HG02759 (cell line): ENCODE measurements around the gene ERLEC1.
"Not testable (repeated sequence)": the region's sequence is repeated elsewhere in the genome, so short reads cannot be mapped to it uniquely, and the experiment has no call there.

Experiments used
- ATAC-seq: cut with Tn5 transposase; IDR thresholded peaks from one replicate; pipeline ENCODE4 v1.9.1; 2021; ENCODE audit warnings: mild to moderate bottlenecking, moderate library complexity; ENCODE audit not compliant: unreplicated experiment

ERLEC1 gene

GRCh38 chr2:53786705-53787613 lies at the start of gene ERLEC1, which contains the start of gene ASB3:
Gene ERLEC1 (plus strand): TSS chr2:53787044. CDS start chr2:53787211, 167 bp downstream.
Gene ASB3 (minus strand): TSS chr2:53786953. CDS start chr2:53765572, 21,381 bp downstream.
- ATAC-seq = peak; percentile 97

GRCh38 chr2:53737091-53737490 lies 49.8 kb upstream of the ERLEC1 start:
- ATAC-seq = no peak

- ATAC-seq = no peak
Measured at GRCh38 chr2:53739032-53739431, 47.8 kb upstream of the ERLEC1 start.

GRCh38 chr2:53740170-53740569 lies 46.7 kb upstream of the ERLEC1 start:
- no peak for ATAC-seq

- ATAC-seq = no peak
Measured at GRCh38 chr2:53744395-53745065, 42.3 kb upstream of the ERLEC1 start.

GRCh38 chr2:53750041-53750768 lies 36.6 kb upstream of the ERLEC1 start:
- no peak for ATAC-seq

GRCh38 chr2:53751728-53752127 lies 35.1 kb upstream of the ERLEC1 start:
- ATAC-seq = peak; percentile 88

- ATAC-seq = no peak
Measured at GRCh38 chr2:53752385-53752784, 34.5 kb upstream of the ERLEC1 start.

GRCh38 chr2:53753041-53753440 lies 33.8 kb upstream of the ERLEC1 start:
- no peak for ATAC-seq

GRCh38 chr2:53755121-53755520 lies 31.7 kb upstream of the ERLEC1 start:
- no peak for ATAC-seq

- ATAC-seq = no peak
Measured at GRCh38 chr2:53756644-53757043, 30.2 kb upstream of the ERLEC1 start.

- not testable (repeated sequence) for ATAC-seq
Measured at GRCh38 chr2:53757206-53757605, 29.6 kb upstream of the ERLEC1 start.

GRCh38 chr2:53765767-53766166 lies 21.1 kb upstream of the ERLEC1 start:
- no peak for ATAC-seq

GRCh38 chr2:53767405-53768241 lies 19.2 kb upstream of the ERLEC1 start, which contains the start of gene CHAC2:
Gene CHAC2 (plus strand): TSS chr2:53767804. CDS start chr2:53767887, 83 bp downstream.
- ATAC-seq = peak; percentile 95

- ATAC-seq = peak; percentile 53
Measured at GRCh38 chr2:53768242-53768542, 18.7 kb upstream of the ERLEC1 start.

GRCh38 chr2:53769318-53769945 lies 17.4 kb upstream of the ERLEC1 start:
- ATAC-seq = no peak

- no peak for ATAC-seq
Measured at GRCh38 chr2:53770264-53770663, 16.6 kb upstream of the ERLEC1 start.

- ATAC-seq = no peak
Measured at GRCh38 chr2:53777134-53777533, 9.7 kb upstream of the ERLEC1 start.

- no peak for ATAC-seq
Measured at GRCh38 chr2:53778536-53779162, 8.2 kb upstream of the ERLEC1 start.

- ATAC-seq = no peak
Measured at GRCh38 chr2:53780056-53780455, 6.8 kb upstream of the ERLEC1 start.
